ENCODE data around the gene GNAL. TPM values are rescaled to one million over a fixed set of nuclear protein-coding genes. Genes with fewer than 3 reads are reported as not detected.
"Not testable (repeated sequence)": the region's sequence is repeated elsewhere in the genome, so short reads cannot be mapped to it uniquely, and the experiment has no call there.

The GNAL gene
- total RNA-seq, 1 donor from 2014 or later: 49.8 TPM

DNA sequence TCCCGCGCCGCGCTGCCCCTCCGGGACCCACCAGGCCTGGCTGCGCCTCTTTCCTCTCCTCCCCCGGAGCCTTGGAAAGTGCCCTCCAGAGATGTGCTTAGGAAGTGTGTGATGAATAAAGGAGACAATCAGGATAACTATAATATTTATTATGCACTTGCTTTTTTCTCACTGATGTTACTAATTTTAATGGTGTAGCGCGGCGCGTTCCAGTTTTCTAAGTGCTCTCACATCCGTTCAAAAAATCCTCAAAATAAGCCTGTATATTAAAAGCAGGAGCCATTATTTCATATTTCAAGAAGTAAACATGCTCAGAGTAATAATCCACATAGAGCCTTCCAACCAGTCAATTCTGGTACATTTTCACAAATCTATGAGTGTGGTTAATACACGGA, 220.0 kb downstream of the GNAL start:
- DNase-seq: no peak

DNA sequence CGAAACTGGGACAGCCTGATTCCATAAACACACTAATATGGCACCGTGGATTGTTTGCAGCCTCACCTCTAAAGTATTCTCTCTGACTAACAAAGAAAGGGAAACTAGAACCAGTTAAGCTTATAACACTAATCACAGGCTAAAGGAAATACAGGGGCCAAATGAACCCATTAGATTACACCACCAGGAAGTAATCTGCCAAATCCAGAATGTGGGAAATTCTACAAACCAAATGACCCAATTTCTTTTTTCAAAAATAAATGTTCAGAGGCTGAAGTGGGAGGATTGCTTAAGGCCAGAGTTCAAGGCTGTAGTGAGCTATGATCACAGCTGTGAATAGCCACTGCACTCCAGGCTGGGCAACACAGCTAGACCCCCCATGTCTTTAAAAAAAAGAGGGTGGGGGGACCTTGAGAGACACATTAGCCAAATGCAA, 220.5 kb downstream of the GNAL start:
- DNase-seq: no peak

- not testable (repeated sequence) for DNase-seq
Measured at GRCh38 chr18:11916880-11917279, 227.8 kb downstream of the GNAL start.

DNA sequence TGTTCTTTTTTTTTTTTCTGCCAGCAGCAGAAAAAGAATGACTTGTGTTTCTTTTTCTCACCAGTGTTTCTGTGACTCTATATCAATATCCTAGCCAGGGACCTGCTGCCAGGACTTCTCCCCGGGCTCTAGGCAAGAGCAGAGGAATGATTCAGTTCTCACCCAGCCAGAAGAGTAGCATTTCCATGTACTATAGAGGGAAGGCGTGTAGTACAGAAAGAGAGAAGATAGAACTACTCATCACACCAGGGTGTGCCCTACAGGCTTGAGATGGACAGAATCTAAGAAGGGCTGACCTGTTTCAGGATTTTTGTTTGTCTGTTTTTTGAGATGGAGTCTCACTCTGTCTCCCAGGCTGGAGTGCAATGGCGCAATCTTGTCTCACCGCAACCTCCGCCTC, 230.5 kb downstream of the GNAL start:
- DNase-seq: not testable (repeated sequence)

DNA sequence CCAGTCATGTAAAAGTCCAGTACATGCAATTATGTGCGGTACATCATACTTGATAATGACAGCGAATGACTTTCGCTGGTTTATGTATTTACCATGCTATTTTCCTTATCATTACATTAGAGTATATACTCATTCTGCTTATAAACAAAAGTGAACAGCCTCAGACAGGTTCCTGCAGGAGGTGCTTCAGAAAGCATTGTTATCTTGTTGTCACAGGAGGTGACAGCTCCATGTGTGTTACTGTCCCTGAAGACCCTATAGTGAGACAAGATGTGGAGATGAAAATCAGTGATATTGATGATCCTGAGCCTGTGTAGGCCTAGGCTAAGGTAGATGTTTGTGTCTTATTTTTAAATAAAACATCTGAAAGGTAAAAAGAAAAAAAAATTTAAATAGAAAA, 234.4 kb downstream of the GNAL start:
- no peak for DNase-seq

GRCh38 chr18:11925800-11926481, 236.9 kb downstream of the GNAL start:
- DNase-seq: no peak

- DNase-seq: no peak
Measured at GRCh38 chr18:11927497-11927896, 238.4 kb downstream of the GNAL start.

GRCh38 chr18:11932393-11932792, 243.3 kb downstream of the GNAL start:
- no peak for DNase-seq

Other genes with a start within 250 kb of the GNAL start
- not detected for gene SLC35G4, start 79.7 kb upstream of the GNAL start, total RNA-seq
- 68.8 TPM for gene CHMP1B, start 162.1 kb downstream of the GNAL start, total RNA-seq
- 17.6 TPM for gene MPPE1, start 219.1 kb downstream of the GNAL start, total RNA-seq

All from occipital lobe (tissue), 2 donors.